T-helper 1 cell (primary cell): ENCODE data around the gene NHP2.
A peak's percentile ranks its signal among the peaks of the same experiment; 100 is the strongest.
"Not testable (repeated sequence)": the region's sequence is repeated elsewhere in the genome, so short reads cannot be mapped to it uniquely, and the experiment has no call there.

ENCODE experiments used
- DNase-seq, 5 donors: peaks; one replicate each; pipeline ENCODE4 v3.0.0-alpha.2; 2012 to 2020

Gene NHP2

GRCh38 chr5:178130234-178130575 is 23.5 kb downstream of the NHP2 start:
- not testable (repeated sequence) for DNase-seq

- no peak for DNase-seq
Observed at GRCh38 chr5:178129296-178129695, 24.4 kb downstream of the NHP2 start.

- not testable (repeated sequence) for DNase-seq
Observed at GRCh38 chr5:178127300-178128009, 26.2 kb downstream of the NHP2 start.

- no peak for DNase-seq
Observed at GRCh38 chr5:178126556-178126955, 27.1 kb downstream of the NHP2 start.

- no peak for DNase-seq
Observed at GRCh38 chr5:178125253-178125906, 28.3 kb downstream of the NHP2 start.

- DNase-seq, result no peak
Observed at GRCh38 chr5:178123966-178124925, 29.4 kb downstream of the NHP2 start.

- DNase-seq, result no peak
Observed at GRCh38 chr5:178123094-178123965, 30.4 kb downstream of the NHP2 start.

- DNase-seq, result no peak
Observed at GRCh38 chr5:178122346-178122745, 31.3 kb downstream of the NHP2 start.

GRCh38 chr5:178121391-178122276 is 32.1 kb downstream of the NHP2 start:
- DNase-seq, result no peak

GRCh38 chr5:178120607-178121357 is 32.9 kb downstream of the NHP2 start:
- peak; percentile 67 to 85 (median 79) for DNase-seq

- DNase-seq, result no peak
Observed at GRCh38 chr5:178119915-178120606, 33.6 kb downstream of the NHP2 start.

GRCh38 chr5:178117923-178118701 is 35.6 kb downstream of the NHP2 start:
- DNase-seq, result no peak

- DNase-seq, result peak; percentile 53 to 72 (median 62)
Observed at GRCh38 chr5:178116143-178116885, 37.4 kb downstream of the NHP2 start.

- no peak for DNase-seq
Observed at GRCh38 chr5:178115814-178116142, 37.9 kb downstream of the NHP2 start.

GRCh38 chr5:178115136-178115813 is 38.4 kb downstream of the NHP2 start:
- DNase-seq, result no peak

GRCh38 chr5:178114325-178115135 is 39.2 kb downstream of the NHP2 start:
- peak in 1 of 5 donors; percentile 37 for DNase-seq

GRCh38 chr5:178113841-178114324 is 39.8 kb downstream of the NHP2 start:
- peak in 1 of 5 donors; percentile 17 for DNase-seq
